GM19043 (cell line): ENCODE data around the gene ARHGAP9.
"Not testable (repeated sequence)": the region's sequence is repeated elsewhere in the genome, so short reads cannot be mapped to it uniquely, and the experiment has no call there.

Source experiments
- ATAC-seq: cut with Tn5 transposase; IDR thresholded peaks from one replicate; pipeline ENCODE4 v1.9.1; 2021; ENCODE audit warnings: low read depth; ENCODE audit not compliant: unreplicated experiment

ARHGAP9 gene

DNA sequence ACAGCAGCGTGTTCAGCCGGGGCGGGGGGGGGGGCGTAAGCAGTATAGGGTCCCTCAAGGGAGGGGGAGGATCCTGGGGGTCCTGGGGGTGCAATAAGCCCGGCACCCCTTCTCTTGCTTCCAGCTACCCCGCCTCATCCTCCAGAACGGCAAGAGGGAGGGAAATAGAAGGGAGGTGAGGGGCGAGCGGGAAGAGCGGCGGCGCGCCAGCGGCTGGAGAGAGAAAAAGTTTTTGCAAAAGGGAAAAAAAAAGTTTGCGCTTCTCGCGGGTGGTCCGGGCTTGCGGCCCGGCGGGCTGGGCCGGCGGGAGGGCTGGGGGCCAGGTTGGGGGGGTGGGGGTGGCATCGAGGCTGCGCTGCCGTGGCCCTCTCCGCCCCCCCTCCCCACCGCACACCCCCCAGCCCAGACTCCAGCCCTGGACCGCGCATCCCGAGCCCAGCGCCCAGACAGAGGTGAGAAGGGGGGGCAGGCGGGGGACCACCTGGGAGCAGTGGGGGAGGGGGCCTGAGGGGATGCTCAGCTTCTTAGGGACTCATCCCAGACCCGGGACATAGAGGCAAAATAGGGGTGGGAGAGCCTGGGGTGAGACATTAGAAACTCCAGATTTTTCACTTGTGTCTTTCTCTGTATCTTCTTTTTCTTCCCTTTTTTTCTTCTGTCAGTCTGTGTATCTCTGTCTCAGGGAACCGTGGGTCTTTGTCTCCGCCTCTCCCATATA lies 19.8 kb downstream of the ARHGAP9 start, which contains the start of gene GLI1:
TSS of gene GLI1 (plus strand) at position 36 of the 718 bp plus-strand sequence. CDS start 3,907 bp downstream, outside the sequence.
- ATAC-seq = no peak

DNA sequence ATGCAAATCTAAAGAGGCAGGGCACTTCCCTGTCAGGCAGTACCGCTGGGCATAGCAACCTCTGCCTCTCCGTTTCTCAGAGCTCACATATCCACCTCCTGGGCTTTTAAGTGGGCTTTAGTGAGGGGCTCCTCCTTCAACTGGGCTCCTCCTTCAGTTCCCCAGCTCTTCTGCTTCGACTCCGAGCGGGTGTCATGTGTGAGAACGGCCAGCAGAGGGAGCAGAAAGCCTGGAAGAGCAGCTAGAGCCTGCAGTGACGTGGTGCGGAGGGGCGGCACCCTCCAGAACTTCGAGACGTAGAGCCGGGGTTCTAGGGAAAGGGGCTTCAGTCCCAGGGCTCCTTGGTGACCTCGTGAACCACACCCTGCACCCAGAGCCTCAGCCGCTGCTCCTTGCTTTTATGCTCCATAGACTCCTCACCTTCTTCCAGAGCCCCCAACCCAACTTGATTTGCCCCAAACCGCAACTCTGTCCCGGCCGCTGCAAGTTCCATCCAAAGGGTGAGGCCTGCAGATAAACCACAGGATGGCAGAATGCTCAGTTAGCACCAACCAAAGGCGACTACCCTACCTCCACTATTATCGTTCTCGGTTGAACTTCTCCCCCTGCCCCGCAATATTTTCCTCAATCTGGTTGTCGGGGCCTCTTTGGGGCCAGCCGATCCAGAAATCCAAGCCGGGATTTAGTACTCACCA lies 20.5 kb downstream of the ARHGAP9 start:
- peak; percentile 49 for ATAC-seq

DNA sequence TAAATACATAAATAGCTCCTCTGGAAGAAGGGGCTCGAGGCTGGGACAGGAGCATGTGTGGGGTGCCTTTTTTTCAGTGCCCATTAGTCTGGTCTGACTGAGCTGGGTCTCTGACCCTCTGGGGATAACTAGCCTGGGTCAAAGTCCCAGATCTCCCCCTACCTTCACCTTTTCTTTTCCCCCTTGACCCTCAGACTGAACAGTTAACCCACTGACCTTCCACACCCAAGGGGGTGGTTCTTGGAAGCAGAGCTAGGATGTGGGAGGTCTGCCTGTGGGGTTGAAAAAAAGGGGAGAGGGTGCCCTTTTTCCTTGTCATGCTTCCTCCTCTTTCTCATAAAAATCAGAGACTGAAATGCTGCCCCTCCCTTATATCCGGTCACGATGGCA lies 21.0 kb downstream of the ARHGAP9 start:
- ATAC-seq = no peak

DNA sequence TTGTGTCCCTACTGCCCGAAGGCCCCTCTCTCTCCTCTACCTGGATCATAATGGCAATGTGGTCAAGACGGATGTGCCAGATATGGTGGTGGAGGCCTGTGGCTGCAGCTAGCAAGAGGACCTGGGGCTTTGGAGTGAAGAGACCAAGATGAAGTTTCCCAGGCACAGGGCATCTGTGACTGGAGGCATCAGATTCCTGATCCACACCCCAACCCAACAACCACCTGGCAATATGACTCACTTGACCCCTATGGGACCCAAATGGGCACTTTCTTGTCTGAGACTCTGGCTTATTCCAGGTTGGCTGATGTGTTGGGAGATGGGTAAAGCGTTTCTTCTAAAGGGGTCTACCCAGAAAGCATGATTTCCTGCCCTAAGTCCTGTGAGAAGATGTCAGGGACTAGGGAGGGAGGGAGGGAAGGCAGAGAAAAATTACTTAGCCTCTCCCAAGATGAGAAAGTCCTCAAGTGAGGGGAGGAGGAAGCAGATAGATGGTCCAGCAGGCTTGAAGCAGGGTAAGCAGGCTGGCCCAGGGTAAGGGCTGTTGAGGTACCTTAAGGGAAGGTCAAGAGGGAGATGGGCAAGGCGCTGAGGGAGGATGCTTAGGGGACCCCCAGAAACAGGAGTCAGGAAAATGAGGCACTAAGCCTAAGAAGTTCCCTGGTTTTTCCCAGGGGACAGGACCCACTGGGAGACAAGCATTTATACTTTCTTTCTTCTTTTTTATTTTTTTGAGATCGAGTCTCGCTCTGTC lies 22.8 kb downstream of the ARHGAP9 start:
- no peak for ATAC-seq

DNA sequence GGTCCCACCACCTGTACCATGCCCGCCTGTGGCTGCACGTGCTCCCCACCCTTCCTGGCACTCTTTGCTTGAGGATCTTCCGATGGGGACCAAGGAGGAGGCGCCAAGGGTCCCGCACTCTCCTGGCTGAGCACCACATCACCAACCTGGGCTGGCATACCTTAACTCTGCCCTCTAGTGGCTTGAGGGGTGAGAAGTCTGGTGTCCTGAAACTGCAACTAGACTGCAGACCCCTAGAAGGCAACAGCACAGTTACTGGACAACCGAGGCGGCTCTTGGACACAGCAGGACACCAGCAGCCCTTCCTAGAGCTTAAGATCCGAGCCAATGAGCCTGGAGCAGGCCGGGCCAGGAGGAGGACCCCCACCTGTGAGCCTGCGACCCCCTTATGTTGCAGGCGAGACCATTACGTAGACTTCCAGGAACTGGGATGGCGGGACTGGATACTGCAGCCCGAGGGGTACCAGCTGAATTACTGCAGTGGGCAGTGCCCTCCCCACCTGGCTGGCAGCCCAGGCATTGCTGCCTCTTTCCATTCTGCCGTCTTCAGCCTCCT lies 23.4 kb downstream of the ARHGAP9 start:
- ATAC-seq = no peak

DNA sequence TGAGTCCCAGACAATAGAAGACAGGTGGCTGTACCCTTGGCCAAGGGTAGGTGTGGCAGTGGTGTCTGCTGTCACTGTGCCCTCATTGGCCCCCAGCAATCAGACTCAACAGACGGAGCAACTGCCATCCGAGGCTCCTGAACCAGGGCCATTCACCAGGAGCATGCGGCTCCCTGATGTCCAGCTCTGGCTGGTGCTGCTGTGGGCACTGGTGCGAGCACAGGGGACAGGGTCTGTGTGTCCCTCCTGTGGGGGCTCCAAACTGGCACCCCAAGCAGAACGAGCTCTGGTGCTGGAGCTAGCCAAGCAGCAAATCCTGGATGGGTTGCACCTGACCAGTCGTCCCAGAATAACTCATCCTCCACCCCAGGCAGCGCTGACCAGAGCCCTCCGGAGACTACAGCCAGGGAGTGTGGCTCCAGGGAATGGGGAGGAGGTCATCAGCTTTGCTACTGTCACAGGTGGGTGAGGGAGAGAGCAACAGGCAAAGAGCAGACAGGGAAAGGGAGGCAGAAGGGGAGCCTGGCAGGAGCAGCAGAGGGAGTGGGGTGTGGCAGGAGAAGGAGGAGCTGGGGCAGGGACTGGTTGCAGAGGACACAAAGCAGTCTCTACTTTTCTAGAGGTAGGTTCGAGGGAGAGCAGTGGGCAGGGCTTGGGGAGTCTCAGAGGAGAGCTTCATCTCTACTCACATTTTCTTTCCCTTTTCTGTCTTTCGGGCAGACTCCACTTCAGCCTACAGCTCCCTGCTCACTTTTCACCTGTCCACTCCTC lies 24.1 kb downstream of the ARHGAP9 start:
- no peak for ATAC-seq

DNA sequence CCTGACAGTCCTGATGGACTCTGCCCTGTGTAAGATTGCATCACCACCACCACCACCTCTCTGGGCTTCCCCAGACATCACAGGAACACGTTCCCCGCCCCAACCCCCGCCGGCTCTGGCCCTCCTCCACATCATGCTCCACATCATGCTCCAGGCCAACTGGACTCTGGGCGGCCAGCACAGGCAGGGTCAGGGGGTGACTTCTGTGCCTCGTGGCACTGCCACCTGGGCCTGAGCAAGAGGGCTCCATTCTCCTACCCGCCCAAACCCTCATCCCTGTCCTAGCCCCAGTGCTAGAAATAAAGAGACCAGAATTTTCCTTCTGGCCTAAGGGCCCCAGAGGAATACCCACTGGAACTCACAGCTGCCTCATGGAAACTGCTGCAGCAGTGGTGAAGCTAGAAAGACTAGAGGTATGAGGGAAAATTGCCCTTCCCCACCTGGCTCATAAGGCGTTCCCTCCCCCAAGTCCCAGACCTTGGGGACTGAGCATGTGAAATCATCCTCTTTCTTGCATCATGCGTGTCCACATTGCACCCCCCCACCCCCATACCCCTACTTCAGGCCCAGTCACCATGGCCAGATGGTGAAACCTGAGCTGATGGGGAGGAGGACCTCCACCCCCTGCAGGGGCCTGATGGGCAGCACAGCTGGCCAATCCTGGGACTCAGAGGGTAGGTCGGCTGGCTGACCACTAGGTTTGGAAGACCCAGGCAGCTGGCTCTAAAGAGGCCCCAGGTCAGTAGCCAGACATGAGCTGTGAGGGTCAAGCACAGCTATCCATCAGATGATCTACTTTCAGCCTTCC lies 24.9 kb downstream of the ARHGAP9 start, which contains the start of gene INHBE:
TSS of gene INHBE (plus strand) at position 742 of the 808 bp plus-strand sequence. CDS start 230 bp downstream, outside the sequence.
- no peak for ATAC-seq

DNA sequence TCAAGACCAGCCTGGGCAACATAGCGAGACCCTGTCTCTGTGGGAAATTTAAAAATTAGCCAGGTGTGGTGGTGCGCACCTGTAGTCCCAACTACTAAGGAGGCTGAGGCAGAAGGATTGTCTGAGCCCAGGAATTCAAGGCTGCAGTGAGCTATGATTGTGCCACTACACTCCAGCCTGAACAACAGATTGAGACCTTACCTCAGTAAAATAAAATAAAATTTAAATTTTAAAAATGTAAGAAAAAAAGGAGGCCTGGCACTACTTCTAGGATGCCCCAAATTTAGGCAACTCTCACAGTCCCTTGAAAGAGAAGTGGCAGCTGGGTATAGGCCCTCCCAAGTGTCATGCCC lies 25.5 kb downstream of the ARHGAP9 start:
- ATAC-seq = no peak

DNA sequence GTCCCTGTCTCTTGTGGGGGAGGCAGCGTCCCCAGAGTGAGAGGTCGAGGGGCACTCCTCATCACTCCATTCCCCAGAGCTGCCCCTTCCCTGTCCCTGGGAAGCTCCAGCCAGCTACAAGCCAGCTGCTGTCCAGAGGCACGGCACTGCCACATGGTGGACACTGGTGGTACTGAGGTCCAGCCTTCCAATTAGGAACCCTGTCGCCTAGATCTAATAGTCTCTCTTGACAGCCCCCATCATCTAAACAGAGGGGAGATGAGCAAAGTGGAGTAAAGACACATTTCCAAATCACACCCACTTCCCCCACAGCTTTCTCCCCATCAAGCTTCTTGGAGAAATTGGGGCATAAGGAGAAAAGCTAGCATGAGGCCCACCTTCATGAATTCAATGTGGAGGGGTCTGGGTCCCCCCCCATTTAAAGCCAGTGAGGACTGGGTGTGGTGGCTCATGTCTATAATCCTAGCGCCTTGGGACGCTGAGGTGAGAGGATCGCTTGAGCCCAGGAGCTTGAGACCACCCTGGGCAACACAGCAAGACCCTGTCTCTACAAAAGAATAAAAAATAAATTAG lies 26.6 kb downstream of the ARHGAP9 start:
- no peak for ATAC-seq

DNA sequence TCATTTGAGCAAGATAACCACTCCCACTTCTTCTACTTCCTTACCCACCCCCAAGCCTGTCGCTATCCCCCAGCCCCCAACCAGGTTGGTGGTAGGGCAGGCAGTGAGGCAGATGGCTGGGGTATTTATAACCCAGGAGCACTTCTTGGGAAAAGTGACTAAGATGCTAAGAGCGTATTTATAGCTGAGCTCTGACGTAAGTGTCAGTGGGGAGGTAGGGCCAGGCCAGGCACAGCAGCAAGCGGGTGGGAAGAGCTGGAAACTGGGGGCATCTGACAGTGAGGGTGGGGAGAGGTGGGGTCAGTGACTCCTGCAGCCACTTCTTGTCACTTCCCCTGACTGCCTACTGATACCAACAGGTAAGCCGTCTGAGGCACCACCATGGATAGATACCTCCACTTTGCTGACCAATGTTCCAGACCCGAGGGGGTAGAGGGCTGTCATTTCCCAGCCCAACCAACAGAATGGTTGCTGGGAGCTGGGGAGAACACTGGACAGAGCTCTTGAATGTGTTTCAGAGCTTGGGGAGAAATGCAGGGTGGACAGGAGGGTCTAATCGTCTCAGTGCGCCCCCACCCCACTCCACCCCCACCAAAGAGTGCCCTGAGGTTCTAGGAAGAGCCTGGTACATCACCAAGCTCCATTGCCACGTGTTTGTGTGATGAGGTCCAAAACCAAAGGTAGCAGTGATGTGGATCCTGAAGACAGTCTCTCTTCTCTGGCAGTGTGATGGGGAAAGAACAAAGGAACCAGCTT lies 27.3 kb downstream of the ARHGAP9 start:
- ATAC-seq = no peak

DNA sequence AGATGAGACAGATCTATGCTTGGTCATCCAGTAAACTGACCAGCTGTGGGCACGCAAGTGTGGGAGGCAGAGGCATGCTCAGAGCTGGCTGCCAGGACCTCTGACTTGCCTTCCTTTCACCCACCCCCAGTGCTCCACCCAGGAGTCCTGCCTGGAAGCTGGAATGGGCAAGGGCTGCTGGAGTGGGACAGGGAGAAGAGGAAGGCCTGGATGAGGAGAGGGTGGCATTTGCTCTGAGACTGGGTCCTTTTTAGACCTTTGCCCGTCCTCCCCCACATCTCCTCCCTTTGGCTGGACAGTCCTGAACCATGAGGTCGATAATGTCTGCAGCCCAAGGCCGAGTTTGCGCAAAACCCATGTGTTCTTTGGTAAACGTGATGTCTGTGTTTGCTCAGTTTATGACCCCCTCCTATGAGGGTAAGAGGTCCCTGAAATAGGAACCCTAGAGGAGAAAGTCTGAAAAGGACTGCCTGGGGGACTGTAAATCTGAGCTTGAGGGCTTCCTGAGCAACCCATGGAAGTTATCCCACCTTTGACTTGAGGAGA lies 28.4 kb downstream of the ARHGAP9 start:
- ATAC-seq = no peak

DNA sequence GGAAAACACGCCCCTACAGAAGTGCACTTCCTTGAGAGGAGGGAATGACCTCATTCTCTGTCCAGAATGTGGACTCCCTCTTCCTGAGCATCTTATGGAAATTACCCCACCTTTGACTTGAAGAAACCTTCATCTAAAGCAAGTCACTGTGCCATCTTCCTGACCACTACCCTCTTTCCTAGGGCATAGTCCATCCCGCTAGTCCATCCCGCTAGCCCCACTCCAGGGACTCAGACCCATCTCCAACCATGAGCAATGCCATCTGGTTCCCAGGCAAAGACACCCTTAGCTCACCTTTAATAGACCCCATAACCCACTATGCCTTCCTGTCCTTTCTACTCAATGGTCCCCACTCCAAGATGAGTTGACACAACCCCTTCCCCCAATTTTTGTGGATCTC lies 29.6 kb downstream of the ARHGAP9 start:
- ATAC-seq = no peak

DNA sequence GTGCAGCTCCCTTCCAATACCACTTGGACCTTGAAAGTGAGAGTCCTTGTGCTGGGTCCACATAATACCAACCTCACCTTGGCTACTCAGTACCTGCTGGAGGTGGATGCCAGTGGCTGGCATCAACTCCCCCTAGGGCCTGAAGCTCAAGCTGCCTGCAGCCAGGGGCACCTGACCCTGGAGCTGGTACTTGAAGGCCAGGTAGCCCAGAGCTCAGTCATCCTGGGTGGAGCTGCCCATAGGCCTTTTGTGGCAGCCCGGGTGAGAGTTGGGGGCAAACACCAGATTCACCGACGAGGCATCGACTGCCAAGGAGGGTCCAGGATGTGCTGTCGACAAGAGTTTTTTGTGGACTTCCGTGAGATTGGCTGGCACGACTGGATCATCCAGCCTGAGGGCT lies 30.3 kb downstream of the ARHGAP9 start:
- no peak for ATAC-seq

DNA sequence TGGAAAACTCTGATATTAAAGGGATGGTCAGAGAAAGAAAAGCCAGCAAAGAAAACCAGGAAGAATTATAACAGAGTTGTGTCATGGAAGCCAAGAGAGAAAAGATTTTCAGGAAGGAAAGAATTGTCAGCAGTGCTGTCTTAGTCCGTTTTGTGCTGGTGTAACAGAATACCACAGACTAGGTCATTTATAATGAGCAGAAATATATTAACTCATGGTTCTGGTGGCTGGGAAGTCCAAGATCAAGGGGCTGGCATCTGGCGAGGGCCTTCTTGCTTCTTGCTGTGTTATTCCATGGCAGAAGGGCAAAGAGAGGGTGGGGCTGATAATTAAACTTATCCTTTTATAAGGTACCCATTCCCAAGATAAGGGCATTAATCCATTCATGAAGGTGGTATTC lies 31.0 kb downstream of the ARHGAP9 start:
- no peak for ATAC-seq

DNA sequence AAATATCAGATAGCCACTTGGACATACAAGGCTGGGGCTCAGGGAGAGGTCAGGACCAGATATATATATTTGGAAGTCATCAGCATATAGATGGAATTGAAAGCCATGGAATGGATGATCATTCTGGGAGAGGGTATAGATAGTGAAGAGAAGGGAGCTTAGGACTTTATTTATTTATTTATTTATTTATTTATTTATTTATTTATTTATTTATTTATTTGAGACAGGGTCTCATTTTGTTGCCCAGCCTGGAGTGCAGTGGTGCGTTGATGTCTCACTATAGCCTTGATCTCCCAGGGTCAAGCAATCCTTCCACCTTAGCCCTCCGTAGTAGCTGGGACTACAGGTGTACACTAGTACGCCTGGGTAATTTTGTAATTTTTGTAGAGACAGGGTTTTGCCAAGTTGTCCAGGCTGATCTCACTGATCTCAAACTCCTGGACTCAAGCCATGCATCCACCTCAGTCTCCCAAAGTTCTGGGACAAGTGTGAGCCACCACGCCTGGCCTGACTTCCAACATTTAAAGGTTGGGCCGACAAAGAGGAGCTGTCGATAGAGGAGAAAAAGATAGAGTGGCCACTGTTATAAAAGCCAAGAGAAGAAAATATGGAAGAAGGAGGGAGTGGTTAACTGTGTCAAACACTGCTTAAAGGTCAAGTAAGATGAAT lies 33.2 kb downstream of the ARHGAP9 start:
- ATAC-seq = no peak

DNA sequence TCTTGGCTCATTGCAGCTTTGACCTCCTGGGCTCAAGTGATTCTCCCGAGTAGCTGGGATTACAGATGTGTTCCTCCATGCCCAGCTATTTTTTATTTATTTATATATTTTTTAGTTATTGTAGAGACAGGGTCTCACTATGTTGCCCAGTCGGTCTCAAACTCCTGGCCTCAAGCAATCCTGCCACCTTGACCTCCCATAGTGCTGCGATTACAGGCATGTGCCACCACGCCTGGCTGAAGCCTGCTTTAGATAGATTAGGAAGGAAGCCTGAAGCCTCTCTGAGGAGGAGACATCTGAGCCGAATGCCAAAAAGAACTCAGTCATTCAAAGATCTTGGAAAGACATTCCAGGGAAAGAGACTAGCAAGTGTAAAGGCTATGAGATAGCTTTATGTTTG lies 34.9 kb downstream of the ARHGAP9 start:
- no peak for ATAC-seq

DNA sequence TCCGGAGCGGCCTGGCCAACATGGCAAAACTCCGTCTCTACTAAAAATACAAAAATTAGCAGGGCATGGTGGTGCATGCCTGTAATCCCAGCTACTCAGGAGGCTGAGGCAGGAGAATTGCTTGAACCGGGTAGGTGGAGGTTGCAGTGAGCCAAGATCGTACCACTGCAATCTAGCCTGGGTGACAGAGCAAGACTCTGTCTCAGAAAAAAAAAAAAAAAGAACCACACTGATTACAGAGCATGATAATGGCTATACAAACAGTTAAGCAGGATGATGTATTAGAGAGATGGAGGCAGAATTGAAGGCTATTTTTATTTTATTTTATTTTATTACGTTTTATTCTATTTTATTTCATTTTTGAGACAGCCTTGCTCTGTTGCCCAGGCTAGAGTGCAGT lies 35.3 kb downstream of the ARHGAP9 start:
- not testable (repeated sequence) for ATAC-seq
